ENCODE data around the gene CDIPT. TPM values are rescaled to one million over a fixed set of nuclear protein-coding genes. Genes with fewer than 3 reads are reported as not detected.

CDIPT gene
- polyA plus RNA-seq, 1 donor from 2014 or later: 95.6 TPM

DNA sequence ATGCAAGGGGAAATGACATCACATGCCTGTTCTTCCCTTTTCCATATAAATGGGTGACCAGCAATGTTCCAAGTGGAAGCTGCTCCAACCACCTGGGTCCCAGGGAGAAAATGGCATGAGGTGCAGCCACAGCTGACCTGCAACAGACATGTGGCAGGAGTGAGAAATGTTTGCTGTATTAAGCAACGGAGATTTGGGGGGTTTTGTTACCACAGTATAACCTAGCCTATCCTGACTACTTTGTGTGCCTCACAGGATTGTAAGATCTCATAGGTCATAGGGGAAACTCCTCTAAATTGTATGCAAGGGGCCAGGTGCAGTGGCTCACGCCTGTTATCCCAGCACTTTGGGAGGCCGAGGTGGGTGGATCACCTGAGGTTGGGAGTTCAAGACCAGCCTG, 12.0 kb downstream of the CDIPT start:
- no peaks in the 10 kb centered on the region for H3F3A ChIP-seq (ENCODE audit: insufficient read depth, low read length, poor library complexity, severe bottlenecking)
- no peaks in the 10 kb centered on the region for H3K79me2 ChIP-seq (replicated peaks; ENCODE audit: insufficient read depth, low read length)
- H3K4me3 ChIP-seq (ENCODE audit: low read length): no peak overlapping the region
- H3K9me2 ChIP-seq (ENCODE audit: insufficient read depth, low read length): no peaks in the 10 kb centered on the region
- TF ChIP-seq POLR2AphosphoS5 (IDR thresholded peaks at IDR 0.05) (no peak), MXI1 (conservative IDR thresholded peaks at IDR 0.05; ENCODE audit: poor library complexity, severe bottlenecking) (no peak), EZH2 (IDR thresholded peaks at IDR 0.05; ENCODE audit: borderline replicate concordance, insufficient read depth, low read length, poor library complexity, severe bottlenecking) (no peak), RAD21 (conservative IDR thresholded peaks at IDR 0.05) (no peak), SMC3 (conservative IDR thresholded peaks at IDR 0.05; ENCODE audit: poor library complexity) (no peak), EP300 (conservative IDR thresholded peaks at IDR 0.05; ENCODE audit: poor library complexity, severe bottlenecking) (no peak)
- TF ChIP-seq, protein P1, sequence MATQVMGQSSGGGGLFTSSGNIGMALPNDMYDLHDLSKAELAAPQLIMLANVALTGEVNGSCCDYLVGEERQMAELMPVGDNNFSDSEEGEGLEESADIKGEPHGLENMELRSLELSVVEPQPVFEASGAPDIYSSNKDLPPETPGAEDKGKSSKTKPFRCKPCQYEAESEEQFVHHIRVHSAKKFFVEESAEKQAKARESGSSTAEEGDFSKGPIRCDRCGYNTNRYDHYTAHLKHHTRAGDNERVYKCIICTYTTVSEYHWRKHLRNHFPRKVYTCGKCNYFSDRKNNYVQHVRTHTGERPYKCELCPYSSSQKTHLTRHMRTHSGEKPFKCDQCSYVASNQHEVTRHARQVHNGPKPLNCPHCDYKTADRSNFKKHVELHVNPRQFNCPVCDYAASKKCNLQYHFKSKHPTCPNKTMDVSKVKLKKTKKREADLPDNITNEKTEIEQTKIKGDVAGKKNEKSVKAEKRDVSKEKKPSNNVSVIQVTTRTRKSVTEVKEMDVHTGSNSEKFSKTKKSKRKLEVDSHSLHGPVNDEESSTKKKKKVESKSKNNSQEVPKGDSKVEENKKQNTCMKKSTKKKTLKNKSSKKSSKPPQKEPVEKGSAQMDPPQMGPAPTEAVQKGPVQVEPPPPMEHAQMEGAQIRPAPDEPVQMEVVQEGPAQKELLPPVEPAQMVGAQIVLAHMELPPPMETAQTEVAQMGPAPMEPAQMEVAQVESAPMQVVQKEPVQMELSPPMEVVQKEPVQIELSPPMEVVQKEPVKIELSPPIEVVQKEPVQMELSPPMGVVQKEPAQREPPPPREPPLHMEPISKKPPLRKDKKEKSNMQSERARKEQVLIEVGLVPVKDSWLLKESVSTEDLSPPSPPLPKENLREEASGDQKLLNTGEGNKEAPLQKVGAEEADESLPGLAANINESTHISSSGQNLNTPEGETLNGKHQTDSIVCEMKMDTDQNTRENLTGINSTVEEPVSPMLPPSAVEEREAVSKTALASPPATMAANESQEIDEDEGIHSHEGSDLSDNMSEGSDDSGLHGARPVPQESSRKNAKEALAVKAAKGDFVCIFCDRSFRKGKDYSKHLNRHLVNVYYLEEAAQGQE (IDR thresholded peaks at IDR 0.05; ENCODE audit: borderline replicate concordance): no peak
- H3K9ac ChIP-seq (ENCODE audit: low read length): no peak overlapping the region
- H2AFZ ChIP-seq (ENCODE audit: low read depth, low read length): no peak overlapping the region
- no peaks in the 10 kb centered on the region for H4K20me1 ChIP-seq (ENCODE audit: insufficient read depth)
- no peak overlapping the region for H3K27ac ChIP-seq (ENCODE audit: low read length)
- H3K4me2 ChIP-seq (ENCODE audit: low read length): no peak overlapping the region
- H3K9me3 ChIP-seq (ENCODE audit: low read length): no peaks in the 10 kb centered on the region
- H3K27me3 ChIP-seq (ENCODE audit: insufficient read depth, low read depth, low read length): no peaks in the 10 kb centered on the region
- H3K36me3 ChIP-seq (ENCODE audit: insufficient read depth, low read length): no peaks in the 10 kb centered on the region

DNA sequence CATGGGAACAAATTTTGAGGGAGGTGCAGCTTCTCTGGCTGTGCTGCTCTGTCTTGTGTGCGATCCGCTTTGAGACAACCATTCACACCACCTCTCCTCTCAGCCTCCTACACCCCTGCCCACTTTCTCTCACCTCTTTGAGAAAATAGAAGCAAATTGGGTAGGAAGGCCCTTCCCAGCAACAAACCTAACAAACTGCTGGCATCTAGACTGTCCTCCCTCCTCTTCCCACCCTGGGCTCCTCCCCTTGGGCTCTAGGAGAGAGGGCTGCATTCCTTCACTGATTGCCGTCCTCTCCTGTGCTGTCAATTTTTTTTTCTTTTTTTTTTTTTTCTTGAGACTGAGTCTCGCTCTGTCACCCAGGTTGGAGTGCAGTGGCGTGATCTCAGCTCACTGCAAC, 13.5 kb downstream of the CDIPT start:
- H3K9ac ChIP-seq (ENCODE audit: low read length): no peak overlapping the region
- no peaks in the 10 kb centered on the region for H3K79me2 ChIP-seq (replicated peaks; ENCODE audit: insufficient read depth, low read length)
- H3K27me3 ChIP-seq (ENCODE audit: insufficient read depth, low read depth, low read length): no peaks in the 10 kb centered on the region
- H2AFZ ChIP-seq (ENCODE audit: low read depth, low read length): no peak overlapping the region
- H3K4me2 ChIP-seq (ENCODE audit: low read length): no peak overlapping the region
- H3K27ac ChIP-seq (ENCODE audit: low read length): no peak overlapping the region
- no peaks in the 10 kb centered on the region for H3K36me3 ChIP-seq (ENCODE audit: insufficient read depth, low read length)
- H3F3A ChIP-seq (ENCODE audit: insufficient read depth, low read length, poor library complexity, severe bottlenecking): no peaks in the 10 kb centered on the region
- no peaks in the 10 kb centered on the region for H4K20me1 ChIP-seq (ENCODE audit: insufficient read depth)
- no peaks in the 10 kb centered on the region for H3K9me3 ChIP-seq (ENCODE audit: low read length)
- no peak for TF ChIP-seq RAD21 (conservative IDR thresholded peaks at IDR 0.05)
- TF ChIP-seq, protein P2, sequence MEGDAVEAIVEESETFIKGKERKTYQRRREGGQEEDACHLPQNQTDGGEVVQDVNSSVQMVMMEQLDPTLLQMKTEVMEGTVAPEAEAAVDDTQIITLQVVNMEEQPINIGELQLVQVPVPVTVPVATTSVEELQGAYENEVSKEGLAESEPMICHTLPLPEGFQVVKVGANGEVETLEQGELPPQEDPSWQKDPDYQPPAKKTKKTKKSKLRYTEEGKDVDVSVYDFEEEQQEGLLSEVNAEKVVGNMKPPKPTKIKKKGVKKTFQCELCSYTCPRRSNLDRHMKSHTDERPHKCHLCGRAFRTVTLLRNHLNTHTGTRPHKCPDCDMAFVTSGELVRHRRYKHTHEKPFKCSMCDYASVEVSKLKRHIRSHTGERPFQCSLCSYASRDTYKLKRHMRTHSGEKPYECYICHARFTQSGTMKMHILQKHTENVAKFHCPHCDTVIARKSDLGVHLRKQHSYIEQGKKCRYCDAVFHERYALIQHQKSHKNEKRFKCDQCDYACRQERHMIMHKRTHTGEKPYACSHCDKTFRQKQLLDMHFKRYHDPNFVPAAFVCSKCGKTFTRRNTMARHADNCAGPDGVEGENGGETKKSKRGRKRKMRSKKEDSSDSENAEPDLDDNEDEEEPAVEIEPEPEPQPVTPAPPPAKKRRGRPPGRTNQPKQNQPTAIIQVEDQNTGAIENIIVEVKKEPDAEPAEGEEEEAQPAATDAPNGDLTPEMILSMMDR (IDR thresholded peaks at IDR 0.05; ENCODE audit: poor library complexity, severe bottlenecking): no peak
- TF ChIP-seq MXI1 (conservative IDR thresholded peaks at IDR 0.05; ENCODE audit: poor library complexity, severe bottlenecking): no peak
- no peak for TF ChIP-seq TAF1 (IDR thresholded peaks at IDR 0.05; ENCODE audit: low read depth)
- no peaks in the 10 kb centered on the region for H3K9me2 ChIP-seq (ENCODE audit: insufficient read depth, low read length)
- no peak overlapping the region for H3K4me3 ChIP-seq (ENCODE audit: low read length)
